ENCODE data around the gene PROX1. TPM values are rescaled to one million over a fixed set of nuclear protein-coding genes. Genes with fewer than 3 reads are reported as not detected.

The PROX1 gene
- 0.26 and 1.8 TPM in 2 replicates for polyA plus RNA-seq

DNA sequence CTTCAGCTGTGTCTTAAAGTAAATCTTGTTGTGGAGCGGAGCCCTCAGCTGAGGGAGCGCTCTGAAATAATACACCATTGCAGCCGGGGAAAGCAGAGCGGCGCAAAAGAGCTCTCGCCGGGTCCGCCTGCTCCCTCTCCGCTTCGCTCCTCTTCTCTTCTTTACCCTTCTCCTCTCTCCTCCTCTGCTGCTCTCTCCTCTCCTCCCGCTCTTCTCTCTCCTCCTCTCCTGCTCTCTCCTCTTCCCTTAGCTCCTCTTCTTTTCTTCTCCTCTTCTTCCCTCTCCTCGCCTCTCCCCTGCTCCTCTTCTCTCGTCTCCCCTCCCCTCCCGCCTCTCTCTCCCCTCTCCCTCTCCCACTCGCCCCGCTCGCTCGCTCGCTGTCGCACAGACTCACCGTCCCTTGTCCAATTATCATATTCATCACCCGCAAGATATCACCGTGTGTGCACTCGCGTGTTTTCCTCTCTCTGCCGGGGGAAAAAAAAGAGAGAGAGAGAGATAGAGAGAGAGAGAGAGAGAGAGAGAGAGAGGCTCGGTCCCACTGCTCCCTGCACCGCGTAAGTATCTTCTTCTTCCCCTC, at the start of gene PROX1:
Gene PROX1 (plus strand): TSS at position 47 of the 580 bp plus-strand sequence. CDS start 8,563 bp downstream, outside the sequence.

All from Purkinje cell (primary cell).